Heart left ventricle (tissue), 16 donors: Measurements from ENCODE around the gene FCN3. TPM values are rescaled to one million over a fixed set of nuclear protein-coding genes. Genes with fewer than 3 reads are reported as not detected.

Experiments
- ATAC-seq, 4 donors: fragments of 200-7000 bp; cut with Tn5 transposase; one replicate each; pipeline ENCODE4 v1.9.1; 2020 to 2022; ENCODE audit warnings: moderate library complexity in 4 of 4, mild to moderate bottlenecking in 3 of 4, moderate number of reproducible peaks in 1 of 4
- DNase-seq, 5 donors: peaks; one replicate each; pipeline ENCODE4 v3.0.0-alpha.2; 2020
- H3K27ac ChIP-seq, 12 donors: fragments of 200-600 bp; sonication (generic) in 4 of 12; one replicate each; pipeline versions ENCODE4 v1.5.0 to v1.8.0; 2016 to 2022; ENCODE audit warnings: mild to moderate bottlenecking in 2 of 12
- H3K27me3 ChIP-seq, 9 donors: fragments of 200-600 bp; sonication (generic) in 2 of 9; one replicate each; pipeline versions ENCODE4 v1.5.1 to v1.8.0; 2016 to 2022; ENCODE audit warnings: mild to moderate bottlenecking in 3 of 9
- H3K36me3 ChIP-seq, 9 donors: fragments of 200-600 bp; sonication (generic) in 2 of 9; one replicate each; pipeline versions ENCODE4 v1.5.0 to v1.8.0; 2018 to 2022; ENCODE audit warnings: mild to moderate bottlenecking in 2 of 9
- H3K4me1 ChIP-seq, 12 donors: fragments of 200-600 bp; sonication (generic) in 4 of 12; one replicate each; pipeline versions ENCODE4 v1.5.0 to v1.8.0; 2016 to 2022; ENCODE audit warnings: mild to moderate bottlenecking in 3 of 12
- H3K4me3 ChIP-seq, 12 donors: fragments of 200-600 bp; sonication (generic) in 4 of 12; one replicate each; pipeline versions ENCODE4 v1.5.0 to v1.8.0; 2017 to 2022; ENCODE audit warnings: mild to moderate bottlenecking in 9 of 12, moderate library complexity in 4 of 12
- H3K9me3 ChIP-seq, 12 donors: fragments of 200-600 bp; sonication (generic) in 4 of 12; one replicate each; pipeline versions ENCODE4 v1.5.0 to v1.8.0; 2016 to 2022; ENCODE audit warnings: mild to moderate bottlenecking in 1 of 12
- CTCF ChIP-seq, 12 donors: fragments of 200-600 bp; sonication (generic) in 4 of 12; IDR thresholded peaks; one replicate each; pipeline versions ENCODE4 v1.5.0 to v1.8.0; 2018 to 2022; ENCODE audit warnings: antibody characterized with exemption in 12 of 12, mild to moderate bottlenecking in 5 of 12
- POLR2A ChIP-seq, 2 donors: fragments of 450-650 bp; IDR thresholded peaks; one replicate each; pipeline ENCODE4 v1.6.1; 2017; ENCODE audit warnings: antibody characterized with exemption in 2 of 2, mild to moderate bottlenecking in 2 of 2, moderate library complexity in 2 of 2
- WGBS, 4 donors: extraction: QIAGEN DNeasy Blood & Tissue Kit in 2 of 4; methylation state at CpG; one replicate each; pipeline versions ENCODE4 v1.1.5 to v1.1.7; 2013 to 2018; 5-methylcytosine and 5-hydroxymethylcytosine counted together
- intact Hi-C, 10 donors: fragments of 100-400 bp; cut with DNase I; formaldehyde crosslinking; loops; one replicate each; pipeline versions ENCODE4 v1.11.1 to v1.14.2; 2022
- polyA plus RNA-seq, 2 donors: library from polyadenylated mRNA; stranded (reverse); fragments of 200-250 nt; gene quantifications; one replicate each; pipeline ENCODE4 v1.2.3, GENCODE V29; 2013
- total RNA-seq, 9 donors: library from RNA; depleted of rRNA in 2 of 9; stranded (reverse); fragments of >200 nt in 2 of 9; fragmentation: NEBNext Ultra II Directional in 3 of 9; extraction: Animal tissue kit (Norgen Biotek cat#: 25700) in 3 of 9; gene quantifications; one replicate each; pipeline versions ENCODE4 v1.1.0 to v1.2.4, GENCODE V29; 2016 to 2023
- donor health status: ischemic (EF 13 %, LVEDD 7.1; RV severe dilation, severe dysfunction).
- donor health status: healthy with polysubstance abuse.
- donor health status: DM: no; HTN: yes; CAD: no.
- donor health status: DM: no; HTN: no; CAD: no.
- donor health status: ischemic (EF 25% LVEDD 6.9; RV normal size, moderate dysfunction).
- donor health status: ischemic (EF 25% LVEDD 5.7; RV mildly dilated, moderate dysfunction).
- donor health status: healthy.
- donor health status: DM: yes; HTN: yes; CAD: no.
- donor health status: ischemic (EF 35%, LVEDD 5.7; RV mildly dilated, moderate dysfunction).
- donor health status: nonischemic (EF 11% LVEDD 7.7; RV severe dilation, severe dysfunction).
- donor health status: DM: yes; HTN: yes; CAD: no.
- donor health status: PGD.
- donor health status: ischemic (EF 29% LVEDD 5.4; RV normal size, mild dysfunction).
- donor health status: nonischemic (EF 23%, LVEDD 6.1; RV moderate dilation, normal function).

Gene FCN3
- total and polyA plus RNA-seq, 11 donors, result 2.4 to 141 (median 35.4) TPM

- TF ChIP-seq CTCF (IDR thresholded peaks at IDR 0.05) (peak in 2 of 12 donors; percentile 17 to 34), POLR2A (IDR thresholded peaks at IDR 0.05) (peak in 1 of 2 donors; percentile 36)
- Histone ChIP-seq H3K4me1 (peaks cover 27 to 92% (median 76%) of the 10 kb centered on the region in 12 donors), H3K36me3 (peaks cover 0 to 23% (median 17%) of the 10 kb centered on the region in 9 donors), H3K4me3 (peak overlapping the region in 3 of 12 donors; percentile 10 to 14 (median 11)), H3K9me3 (no peaks in the 10 kb centered on the region), H3K27me3 (no peaks in the 10 kb centered on the region), H3K27ac (peak overlapping the region; percentile 76 to 87 (median 85))
- peak; percentile 32 to 46 (median 46) for ATAC-seq
- WGBS, 4 donors, result 36 to 72% (median 38%) methylated on average over 22 to 24 of the region's 24 CpGs
- DNase-seq, result peak; percentile 60 to 86 (median 81)
- intact Hi-C loops, result loop anchor here in 8 of 10 donors (2.0 to 10.0 kb wide), 7 partner anchors 122 to 262 kb away; partner anchors contain the start of gene AHDC1 (in 5 of the 8)
Observed at GRCh38 chr1:27403065-27403726, 28.6 kb upstream of the FCN3 start.

- peak; percentile 38 to 57 (median 42) for ATAC-seq
- Histone ChIP-seq H3K27me3 (no peaks in the 10 kb centered on the region), H3K4me1 (peaks cover 27 to 96% (median 80%) of the 10 kb centered on the region in 12 donors), H3K9me3 (no peaks in the 10 kb centered on the region), H3K36me3 (peaks cover 0 to 14% (median 9%) of the 10 kb centered on the region in 9 donors), H3K4me3 (no peak overlapping the region), H3K27ac (peak overlapping the region; percentile 76 to 87 (median 85))
- TF ChIP-seq POLR2A (IDR thresholded peaks at IDR 0.05) (no peak), CTCF (IDR thresholded peaks at IDR 0.05) (peak; percentile 42 to 70 (median 60))
- peak; percentile 68 to 87 (median 83) for DNase-seq
- WGBS, 4 donors, result 27 to 36% (median 30%) methylated on average over 7 to 8 of the region's 8 CpGs
- intact Hi-C loops, result loop anchor here in 8 of 10 donors (2.0 to 10.0 kb wide), 7 partner anchors 122 to 262 kb away; partner anchors contain the start of gene AHDC1 (in 5 of the 8)
Observed at GRCh38 chr1:27402349-27402754, 27.7 kb upstream of the FCN3 start.

- no peak overlapping the region for H3K4me3 ChIP-seq
- peaks cover 0 to under 1% (median 0%) of the 10 kb centered on the region in 9 donors for H3K36me3 ChIP-seq
- peak overlapping the region in 2 of 12 donors; percentile 1 to 76 for H3K27ac ChIP-seq
- no peaks in the 10 kb centered on the region for H3K27me3 ChIP-seq
- 86 to 94% (median 91%) methylated on average over 5 of the region's 5 CpGs for WGBS, 4 donors
- ATAC-seq (no peak), DNase-seq (no peak)
- TF ChIP-seq CTCF (IDR thresholded peaks at IDR 0.05) (no peak), POLR2A (IDR thresholded peaks at IDR 0.05) (no peak)
- peaks cover 24 to 96% (median 76%) of the 10 kb centered on the region in 12 donors for H3K4me1 ChIP-seq
- intact Hi-C loops, result loop anchor here in 6 of 10 donors (2.0 to 10.0 kb wide), 6 partner anchors 124 to 264 kb away; partner anchors contain the start of gene AHDC1 (in 3 of the 6)
- no peaks in the 10 kb centered on the region for H3K9me3 ChIP-seq
Observed at GRCh38 chr1:27400963-27401341, 26.3 kb upstream of the FCN3 start.
